CD4-positive, alpha-beta memory T cell (primary cell): ENCODE measurements around the gene ANXA8L1. TPM values are rescaled to one million over a fixed set of nuclear protein-coding genes. Genes with fewer than 3 reads are reported as not detected.
"Not testable (repeated sequence)": the region's sequence is repeated elsewhere in the genome, so short reads cannot be mapped to it uniquely, and the experiment has no call there.

Source experiments
- CTCF ChIA-PET: fragments of 350-600 bp; sonication (Branson Sonifier 250); formaldehyde crosslinking; loops from one replicate; lab custom pipeline; 2021; ENCODE audit warnings: inconsistent platforms; ENCODE audit not compliant: partially characterized antibody; lab: Charles Lee
- POLR2A ChIA-PET: fragments of 350-600 bp; sonication (Branson Sonifier 250); formaldehyde crosslinking; loops from one replicate; lab custom pipeline; 2021; ENCODE audit not compliant: partially characterized antibody; lab: Charles Lee
- DNase-seq, 5 donors: peaks; one replicate each; pipeline versions ENCODE4 v3.0.0 to v3.0.0-alpha.2; 2020 to 2022; ENCODE audit warnings: mixed read lengths in 1 of 5
- H3K27ac ChIP-seq: one replicate; pipeline ENCODE4 v1.7.0; 2013; ENCODE audit warnings: low read depth, low read length
- H3K27me3 ChIP-seq: 2 replicates; pipeline ENCODE4 v1.7.0; 2013; ENCODE audit warnings: mild to moderate bottlenecking, low read length, moderate library complexity; ENCODE audit not compliant: insufficient read depth
- H3K36me3 ChIP-seq: 2 replicates; pipeline ENCODE4 v1.7.0; 2013; ENCODE audit warnings: mild to moderate bottlenecking, low read length, moderate library complexity; ENCODE audit not compliant: insufficient read depth
- H3K4me1 ChIP-seq: 2 replicates; pipeline ENCODE4 v1.7.0; 2013; ENCODE audit warnings: mild to moderate bottlenecking, low read length, moderate library complexity; ENCODE audit not compliant: insufficient read depth
- H3K4me3 ChIP-seq, 2 donors: one replicate each; pipeline ENCODE4 v1.7.0; 2013; ENCODE audit warnings: low read length in 2 of 2, mild to moderate bottlenecking in 1 of 2
- H3K9me3 ChIP-seq, 2 donors: one replicate each; pipeline ENCODE4 v1.7.0; 2013; ENCODE audit warnings: low read length in 2 of 2, control low read depth in 1 of 2; ENCODE audit not compliant: control insufficient read depth in 1 of 2
- H3K27ac Mint-ChIP-seq, 7 donors: one replicate each; pipeline ENCODE4 v1.8.0; 2020 to 2021; ENCODE audit warnings: mixed read lengths in 7 of 7, mild to moderate bottlenecking in 6 of 7, inconsistent platforms in 3 of 7, moderate library complexity in 3 of 7
- H3K27me3 Mint-ChIP-seq, 2 donors: one replicate each; pipeline ENCODE4 v1.8.0; 2020 to 2021; ENCODE audit warnings: mixed read lengths in 2 of 2
- H3K36me3 Mint-ChIP-seq, 2 donors: one replicate each; pipeline ENCODE4 v1.8.0; 2020 to 2021; ENCODE audit warnings: mixed read lengths in 2 of 2, inconsistent platforms in 1 of 2, mild to moderate bottlenecking in 1 of 2
- H3K4me1 Mint-ChIP-seq, 4 donors: one replicate each; pipeline ENCODE4 v1.8.0; 2020 to 2021; ENCODE audit warnings: mixed read lengths in 4 of 4, mild to moderate bottlenecking in 1 of 4
- H3K4me3 Mint-ChIP-seq, 8 donors: one replicate each; pipeline ENCODE4 v1.8.0; 2020 to 2021; ENCODE audit warnings: mixed read lengths in 8 of 8, mild to moderate bottlenecking in 7 of 8, moderate library complexity in 6 of 8, inconsistent platforms in 3 of 8
- H3K9me3 Mint-ChIP-seq, 8 donors: one replicate each; pipeline ENCODE4 v1.8.0; 2020 to 2021; ENCODE audit warnings: mixed read lengths in 8 of 8, mild to moderate bottlenecking in 5 of 8, inconsistent platforms in 3 of 8, moderate library complexity in 1 of 8
- intact Hi-C: fragments of 100-400 bp; cut with micrococcal nuclease; formaldehyde crosslinking; loops from one replicate; pipeline ENCODE4 v1.15.1; 2023
- polyA plus RNA-seq, 2 donors: library from polyadenylated mRNA; unstranded; fragments of 300-500 nt; fragmentation: Illumina TruSeq; gene quantifications; one replicate each; pipeline ENCODE4 v1.2.3, GENCODE V29; 2021
- total RNA-seq, 2 experiments: library from RNA; stranded (reverse); gene quantifications; one replicate each; pipeline ENCODE4 v1.2.3, GENCODE V29; 2021

The ANXA8L1 gene
- total and polyA plus RNA-seq, 4 experiments from 2014 or later = not detected

- intact Hi-C loops, H3K9me3 Mint-ChIP-seq, H3K4me3 ChIP-seq, H3K27me3 ChIP-seq, DNase-seq, POLR2A ChIA-PET, H3K27ac ChIP-seq, CTCF ChIA-PET, H3K36me3 Mint-ChIP-seq, H3K36me3 ChIP-seq, H3K9me3 ChIP-seq, H3K4me1 Mint-ChIP-seq, H3K27me3 Mint-ChIP-seq, H3K27ac Mint-ChIP-seq, H3K4me1 ChIP-seq: not testable (repeated sequence)
- peak overlapping the region in 5 of 8 donors; percentile 43 to 74 (median 51) for H3K4me3 Mint-ChIP-seq
Observed at GRCh38 chr10:46398212-46398886, 22.8 kb downstream of the ANXA8L1 start.

GRCh38 chr10:46409556-46409955 is 34.0 kb downstream of the ANXA8L1 start:
- H3K36me3 ChIP-seq, H3K4me1 ChIP-seq, H3K27me3 ChIP-seq, H3K4me1 Mint-ChIP-seq, intact Hi-C loops, H3K27ac Mint-ChIP-seq, POLR2A ChIA-PET, H3K36me3 Mint-ChIP-seq, H3K27me3 Mint-ChIP-seq, H3K9me3 ChIP-seq, H3K4me3 Mint-ChIP-seq, H3K4me3 ChIP-seq, H3K27ac ChIP-seq, CTCF ChIA-PET, DNase-seq: not testable (repeated sequence)
- H3K9me3 Mint-ChIP-seq = peaks cover 0 to 12% (median 5%) of the 10 kb centered on the region in 8 donors

GRCh38 chr10:46411123-46411522 is 35.5 kb downstream of the ANXA8L1 start:
- DNase-seq, H3K4me3 ChIP-seq, H3K36me3 ChIP-seq, H3K9me3 ChIP-seq, H3K4me1 Mint-ChIP-seq, H3K27me3 Mint-ChIP-seq, H3K27ac Mint-ChIP-seq, intact Hi-C loops, H3K4me1 ChIP-seq, H3K9me3 Mint-ChIP-seq, H3K36me3 Mint-ChIP-seq, H3K27me3 ChIP-seq, H3K27ac ChIP-seq, POLR2A ChIA-PET, CTCF ChIA-PET, H3K4me3 Mint-ChIP-seq: not testable (repeated sequence)

GRCh38 chr10:46412665-46413064 is 37.1 kb downstream of the ANXA8L1 start:
- H3K27me3 Mint-ChIP-seq, H3K9me3 ChIP-seq, H3K27me3 ChIP-seq, POLR2A ChIA-PET, CTCF ChIA-PET, H3K36me3 ChIP-seq, H3K27ac ChIP-seq, H3K4me3 ChIP-seq, H3K27ac Mint-ChIP-seq, intact Hi-C loops, H3K4me1 Mint-ChIP-seq, H3K36me3 Mint-ChIP-seq, H3K4me3 Mint-ChIP-seq, H3K9me3 Mint-ChIP-seq, H3K4me1 ChIP-seq, DNase-seq: not testable (repeated sequence)

GRCh38 chr10:46415291-46415690 is 39.7 kb downstream of the ANXA8L1 start:
- H3K36me3 Mint-ChIP-seq, H3K27me3 Mint-ChIP-seq, H3K4me1 Mint-ChIP-seq, POLR2A ChIA-PET, H3K9me3 Mint-ChIP-seq, H3K36me3 ChIP-seq, intact Hi-C loops, H3K4me1 ChIP-seq, DNase-seq, H3K9me3 ChIP-seq, CTCF ChIA-PET, H3K4me3 Mint-ChIP-seq, H3K4me3 ChIP-seq, H3K27me3 ChIP-seq, H3K27ac Mint-ChIP-seq, H3K27ac ChIP-seq: not testable (repeated sequence)

- H3K4me1 Mint-ChIP-seq, H3K27me3 ChIP-seq, H3K4me3 Mint-ChIP-seq, CTCF ChIA-PET, H3K27me3 Mint-ChIP-seq, H3K9me3 Mint-ChIP-seq, H3K4me3 ChIP-seq, H3K4me1 ChIP-seq, H3K36me3 Mint-ChIP-seq, POLR2A ChIA-PET, H3K27ac ChIP-seq, intact Hi-C loops, H3K9me3 ChIP-seq, DNase-seq, H3K36me3 ChIP-seq: not testable (repeated sequence)
- H3K27ac Mint-ChIP-seq = peak overlapping the region in 1 of 7 donors; percentile 68
Observed at GRCh38 chr10:46418283-46418682, 42.7 kb downstream of the ANXA8L1 start.

- DNase-seq, H3K27ac Mint-ChIP-seq, H3K4me1 ChIP-seq, H3K27me3 Mint-ChIP-seq, POLR2A ChIA-PET, H3K4me3 Mint-ChIP-seq, CTCF ChIA-PET, H3K27ac ChIP-seq, intact Hi-C loops, H3K4me3 ChIP-seq, H3K36me3 Mint-ChIP-seq, H3K27me3 ChIP-seq, H3K9me3 Mint-ChIP-seq, H3K9me3 ChIP-seq, H3K36me3 ChIP-seq, H3K4me1 Mint-ChIP-seq: not testable (repeated sequence)
Observed at GRCh38 chr10:46419570-46420379, 44.2 kb downstream of the ANXA8L1 start.
